ENCODE data around the gene FOXA2. TPM values are rescaled to one million over a fixed set of nuclear protein-coding genes. Genes with fewer than 3 reads are reported as not detected.

FOXA2 gene
- total and polyA plus RNA-seq, 2 donors (not counting 3 experiments of a cell fraction or from before 2014, with no cell fraction given), result not detected

DNA sequence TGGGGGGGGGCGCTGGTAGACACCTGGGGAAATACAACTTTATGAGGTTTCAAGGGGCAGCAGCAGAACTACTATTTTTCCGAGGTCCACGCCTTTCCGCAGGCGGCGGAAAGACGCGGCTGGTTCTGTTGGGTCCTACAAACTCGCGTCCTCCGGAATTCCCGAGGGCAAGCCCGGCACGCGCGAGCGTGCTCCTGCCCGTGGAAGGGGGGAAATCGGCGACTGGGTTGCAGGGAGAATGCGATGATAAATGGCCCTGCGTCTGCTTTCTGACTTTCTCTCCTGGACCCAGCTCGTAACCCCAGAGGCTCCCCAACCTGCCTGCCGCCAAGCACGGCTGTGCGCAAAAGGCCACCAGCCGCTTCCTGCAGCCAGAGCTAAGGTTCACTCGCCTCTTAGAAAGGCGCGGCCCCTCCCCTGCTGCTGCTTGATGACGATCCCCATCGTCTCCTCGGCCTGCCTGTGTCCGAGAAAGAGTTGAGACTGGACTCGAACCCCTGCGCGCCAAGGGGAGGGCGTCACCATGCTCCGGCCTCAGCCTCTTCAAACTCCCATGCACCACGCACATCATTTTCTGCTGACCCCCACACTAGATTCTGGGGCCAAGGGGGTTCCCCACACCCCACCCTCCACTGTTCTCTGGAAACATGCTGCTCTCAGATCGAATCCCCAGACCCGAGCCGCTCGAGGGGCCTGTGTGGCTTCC, 6.7 kb downstream of the FOXA2 start:
- TF ChIP-seq EZH2 (IDR thresholded peaks at IDR 0.05; ENCODE audit: borderline replicate concordance, low read depth, low read length, severe bottlenecking) (peak; percentile 5), POLR2AphosphoS5 (IDR thresholded peaks at IDR 0.05; ENCODE audit: insufficient read depth, low read depth, low read length) (no peak), POLR2A (IDR thresholded peaks at IDR 0.05; ENCODE audit: low read depth, low read length) (no peak)
- CTCF ChIA-PET, result interaction anchor here (1.0 to 1.3 kb wide), 2 partner anchors 8 to 9 kb away, joined by 3 to 8 read pairs; no protein-coding TSS in a partner anchor
- no peak overlapping the region for H3K4me2 ChIP-seq (ENCODE audit: insufficient read depth, low read length)

DNA sequence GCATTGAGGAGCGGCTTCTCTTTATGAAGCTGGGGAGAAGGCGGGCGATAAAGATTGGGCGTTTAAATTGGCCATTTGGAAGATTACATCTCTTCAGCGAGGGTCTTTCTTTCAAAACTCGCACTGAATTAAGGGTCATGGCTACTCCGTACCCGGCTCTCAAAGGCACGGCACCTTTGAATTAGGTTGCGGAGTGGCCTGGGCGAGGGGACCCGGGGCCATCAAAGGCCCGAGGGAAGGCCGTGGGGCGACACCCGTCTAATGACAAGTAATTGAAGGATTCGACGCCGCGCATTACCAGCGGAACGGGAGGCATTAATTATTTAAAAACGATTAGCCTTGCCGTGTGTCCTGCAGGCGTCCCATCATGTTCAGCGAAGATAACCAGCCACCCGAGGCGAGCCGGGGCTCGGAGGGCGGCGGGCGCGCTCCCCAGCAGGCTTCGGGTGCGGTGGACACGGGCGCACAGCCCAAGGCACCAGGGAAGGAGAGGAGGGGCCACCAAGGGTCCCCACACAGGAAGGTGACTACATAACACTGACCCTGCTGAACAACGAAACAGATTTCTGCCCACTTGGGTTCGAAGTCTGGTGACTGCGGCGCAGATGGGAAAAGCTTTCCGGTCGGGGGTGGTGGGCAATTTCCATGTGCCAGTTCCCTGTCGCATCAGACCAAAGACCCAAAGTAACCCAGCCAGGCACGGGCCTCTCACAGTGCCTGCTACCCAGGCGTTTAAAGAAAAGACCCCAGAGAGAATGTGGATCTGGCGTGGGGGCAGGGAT, 7.4 kb downstream of the FOXA2 start:
- CTCF ChIA-PET, result interaction anchor here (0.6 kb wide), 1 partner anchor 128 kb away, joined by 3 read pairs; no protein-coding TSS in a partner anchor
- DNase-seq (ENCODE audit: low read depth, low spot score), result no peak
- POLR2A ChIA-PET, result no interaction called here

More for the DNA sequence above, 6.7 kb downstream of the FOXA2 start:
- dilution Hi-C loops (cut with MboI; ENCODE audit: extremely low pct_ligation_motif_present, low sequenced_read_pairs), result no loop called here
- Histone ChIP-seq H3K9ac (replicated peaks; ENCODE audit: extremely low read depth, insufficient read depth, low read length) (no peak overlapping the region), H3K9me1 (replicated peaks; ENCODE audit: control insufficient read depth, extremely low read depth, insufficient read depth, low read length) (no peaks in the 10 kb centered on the region), H3K4me3 (replicated peaks in 1 of 3; ENCODE audit: insufficient read depth in 1 of 3, low read depth in 1 of 3, low read length in 3 of 3) (no peak overlapping the region), H2AFZ (ENCODE audit: low read depth, low read length) (no peak overlapping the region), H3K27me3 (ENCODE audit: control insufficient read depth in 2 of 2, insufficient read depth in 2 of 2, low read length in 2 of 2) (peaks cover 90 to 98% of the 10 kb centered on the region in 2 experiments), H3K4me1 (ENCODE audit: control insufficient read depth, extremely low read depth, insufficient read depth, low read length) (no peaks in the 10 kb centered on the region), H3K9me3 (replicated peaks; ENCODE audit: control insufficient read depth, insufficient read depth, low read length) (no peaks in the 10 kb centered on the region), H3K79me2 (ENCODE audit: control insufficient read depth, insufficient read depth, low read length) (no peaks in the 10 kb centered on the region), H4K20me1 (replicated peaks; ENCODE audit: control insufficient read depth, extremely low read depth, insufficient read depth, low read length) (no peaks in the 10 kb centered on the region), H3K36me3 (ENCODE audit: control insufficient read depth in 2 of 2, extremely low read depth in 1 of 2, insufficient read depth in 2 of 2, low read length in 2 of 2) (no peaks in the 10 kb centered on the region), H3K27ac (ENCODE audit: insufficient read depth, low read depth, low read length) (no peak overlapping the region)
- POLR2A ChIA-PET, result no interaction called here
- FAIRE-seq (no peak), DNase-seq (ENCODE audit: low read depth, low spot score) (no peak)
- no TSS peak for BruUV-seq (replicated peaks)
- intact Hi-C loops (cut with micrococcal nuclease), result no loop called here

More for the DNA sequence above, 7.4 kb downstream of the FOXA2 start:
- dilution Hi-C loops (cut with MboI; ENCODE audit: extremely low pct_ligation_motif_present, low sequenced_read_pairs), result no loop called here
- Histone ChIP-seq H3K36me3 (ENCODE audit: control insufficient read depth in 2 of 2, extremely low read depth in 1 of 2, insufficient read depth in 2 of 2, low read length in 2 of 2) (no peaks in the 10 kb centered on the region), H3K4me2 (ENCODE audit: insufficient read depth, low read length) (no peak overlapping the region), H3K4me3 (replicated peaks in 1 of 3; ENCODE audit: insufficient read depth in 1 of 3, low read depth in 1 of 3, low read length in 3 of 3) (no peak overlapping the region), H2AFZ (ENCODE audit: low read depth, low read length) (no peak overlapping the region), H4K20me1 (replicated peaks; ENCODE audit: control insufficient read depth, extremely low read depth, insufficient read depth, low read length) (no peaks in the 10 kb centered on the region), H3K27ac (ENCODE audit: insufficient read depth, low read depth, low read length) (no peak overlapping the region), H3K27me3 (ENCODE audit: control insufficient read depth in 2 of 2, insufficient read depth in 2 of 2, low read length in 2 of 2) (peaks cover 90 to 96% of the 10 kb centered on the region in 2 experiments), H3K9me3 (replicated peaks; ENCODE audit: control insufficient read depth, insufficient read depth, low read length) (no peaks in the 10 kb centered on the region), H3K9me1 (replicated peaks; ENCODE audit: control insufficient read depth, extremely low read depth, insufficient read depth, low read length) (no peaks in the 10 kb centered on the region), H3K9ac (replicated peaks; ENCODE audit: extremely low read depth, insufficient read depth, low read length) (no peak overlapping the region), H3K4me1 (ENCODE audit: control insufficient read depth, extremely low read depth, insufficient read depth, low read length) (no peaks in the 10 kb centered on the region), H3K79me2 (ENCODE audit: control insufficient read depth, insufficient read depth, low read length) (no peaks in the 10 kb centered on the region)
- BruUV-seq (replicated peaks), result no TSS peak
- FAIRE-seq, result no peak
- intact Hi-C loops (cut with micrococcal nuclease), result no loop called here
- TF ChIP-seq, protein P1, sequence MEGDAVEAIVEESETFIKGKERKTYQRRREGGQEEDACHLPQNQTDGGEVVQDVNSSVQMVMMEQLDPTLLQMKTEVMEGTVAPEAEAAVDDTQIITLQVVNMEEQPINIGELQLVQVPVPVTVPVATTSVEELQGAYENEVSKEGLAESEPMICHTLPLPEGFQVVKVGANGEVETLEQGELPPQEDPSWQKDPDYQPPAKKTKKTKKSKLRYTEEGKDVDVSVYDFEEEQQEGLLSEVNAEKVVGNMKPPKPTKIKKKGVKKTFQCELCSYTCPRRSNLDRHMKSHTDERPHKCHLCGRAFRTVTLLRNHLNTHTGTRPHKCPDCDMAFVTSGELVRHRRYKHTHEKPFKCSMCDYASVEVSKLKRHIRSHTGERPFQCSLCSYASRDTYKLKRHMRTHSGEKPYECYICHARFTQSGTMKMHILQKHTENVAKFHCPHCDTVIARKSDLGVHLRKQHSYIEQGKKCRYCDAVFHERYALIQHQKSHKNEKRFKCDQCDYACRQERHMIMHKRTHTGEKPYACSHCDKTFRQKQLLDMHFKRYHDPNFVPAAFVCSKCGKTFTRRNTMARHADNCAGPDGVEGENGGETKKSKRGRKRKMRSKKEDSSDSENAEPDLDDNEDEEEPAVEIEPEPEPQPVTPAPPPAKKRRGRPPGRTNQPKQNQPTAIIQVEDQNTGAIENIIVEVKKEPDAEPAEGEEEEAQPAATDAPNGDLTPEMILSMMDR (IDR thresholded peaks at IDR 0.05; ENCODE audit: extremely low read depth in 1 of 2, insufficient read depth in 1 of 2, low read depth in 1 of 2, low read length in 2 of 2), result no peak
- peak; percentile 51 for TF ChIP-seq EZH2 (IDR thresholded peaks at IDR 0.05; ENCODE audit: borderline replicate concordance, low read depth, low read length, severe bottlenecking)
